HG03095 (cell line): ENCODE results near the gene SLC16A4.

Source experiments
- ATAC-seq: cut with Tn5 transposase; IDR thresholded peaks from one replicate; pipeline ENCODE4 v1.9.1; 2021; ENCODE audit warnings: moderate library complexity; ENCODE audit not compliant: unreplicated experiment

SLC16A4 gene

GRCh38 chr1:110335265-110335664 lies 55.6 kb downstream of the SLC16A4 start:
- no peak for ATAC-seq

- ATAC-seq: no peak
These were observed 62.1 kb downstream of the SLC16A4 start for GRCh38 chr1:110328700-110329099.

- no peak for ATAC-seq
These were observed 62.6 kb downstream of the SLC16A4 start for GRCh38 chr1:110328274-110328673.

GRCh38 chr1:110326826-110327225 lies 64.0 kb downstream of the SLC16A4 start:
- ATAC-seq: no peak

- no peak for ATAC-seq
These were observed 66.2 kb downstream of the SLC16A4 start for GRCh38 chr1:110324667-110325066.

- ATAC-seq: no peak
These were observed 69.0 kb downstream of the SLC16A4 start for GRCh38 chr1:110321846-110322245.

- no peak for ATAC-seq
These were observed 69.8 kb downstream of the SLC16A4 start for GRCh38 chr1:110321045-110321444.

GRCh38 chr1:110320168-110320518 lies 70.7 kb downstream of the SLC16A4 start:
- no peak for ATAC-seq

- ATAC-seq: no peak
These were observed 71.3 kb downstream of the SLC16A4 start for GRCh38 chr1:110319332-110320167.

GRCh38 chr1:110318046-110318445 lies 72.8 kb downstream of the SLC16A4 start:
- ATAC-seq: no peak

GRCh38 chr1:110316735-110317134 lies 74.1 kb downstream of the SLC16A4 start:
- ATAC-seq: no peak
